CD4-positive, alpha-beta T cell treated with Interleukin-10 for 1 hour (primary cell): ENCODE data around the gene DDX19B.

Experiments used
- DNase-seq: peaks from one replicate; pipeline ENCODE4 v3.0.0-alpha.2; 2020

Gene DDX19B

GRCh38 chr16:70364399-70364798 lies 65.4 kb downstream of the DDX19B start:
- no peak for DNase-seq

- peak; percentile 62 for DNase-seq
Measured at GRCh38 chr16:70370145-70370544, 71.2 kb downstream of the DDX19B start.

DNA sequence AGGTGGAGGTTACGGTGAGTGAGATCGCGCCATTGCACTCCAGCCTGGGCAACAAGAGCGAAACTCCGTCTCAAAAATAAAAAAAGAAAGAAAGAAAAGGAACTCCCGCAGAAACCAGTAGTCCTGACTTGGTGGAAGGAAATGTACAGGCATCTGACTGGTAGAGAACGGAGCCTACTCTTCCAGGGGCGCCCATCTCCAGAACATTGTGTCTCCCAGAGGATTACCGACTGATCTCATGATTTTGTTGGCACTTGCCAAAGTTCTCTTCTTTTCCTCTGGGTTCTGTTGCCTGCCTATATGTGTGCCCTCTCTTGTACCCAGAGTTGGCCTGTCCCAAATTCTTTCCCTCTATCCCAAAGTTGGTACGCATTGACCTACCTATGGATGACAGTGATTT lies 71.9 kb downstream of the DDX19B start:
- DNase-seq, result no peak

GRCh38 chr16:70372921-70373728 lies 74.1 kb downstream of the DDX19B start:
- no peak for DNase-seq

- DNase-seq, result no peak
Measured at GRCh38 chr16:70374213-70374612, 75.2 kb downstream of the DDX19B start.

GRCh38 chr16:70375636-70376611 lies 76.9 kb downstream of the DDX19B start:
- no peak for DNase-seq

- no peak for DNase-seq
Measured at GRCh38 chr16:70377782-70378181, 78.8 kb downstream of the DDX19B start.

DNA sequence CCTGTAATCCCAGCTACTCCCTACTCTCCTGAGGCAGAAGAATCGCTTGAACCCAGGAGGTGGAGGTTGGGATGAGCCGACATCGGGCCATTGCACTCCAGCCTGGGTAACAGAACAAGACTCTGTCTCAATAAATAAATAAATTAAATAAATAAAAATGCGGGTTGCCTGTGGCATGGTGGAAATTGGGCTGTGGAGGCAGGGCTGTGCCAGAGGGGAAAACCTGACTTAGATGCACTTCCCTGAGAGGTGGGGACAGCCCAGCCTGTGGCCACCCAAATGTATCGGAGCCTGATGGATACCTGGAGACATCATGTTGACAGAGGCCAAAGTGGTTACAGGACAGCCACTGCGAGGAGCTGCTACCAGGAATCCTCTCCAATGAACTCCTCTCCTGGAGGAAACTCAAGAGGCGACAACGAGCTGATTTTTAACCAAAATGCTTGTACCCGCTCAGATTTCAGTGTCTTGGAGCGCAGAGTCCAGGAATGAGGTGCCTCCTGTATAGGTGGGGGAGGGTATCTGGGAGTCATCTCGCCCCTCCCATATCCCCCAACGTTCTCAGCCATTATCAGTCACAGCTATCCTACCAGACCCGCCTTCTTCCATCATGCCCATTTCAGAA lies 80.0 kb downstream of the DDX19B start:
- no peak for DNase-seq

GRCh38 chr16:70380248-70380918 lies 81.4 kb downstream of the DDX19B start:
- peak; percentile 59 for DNase-seq

GRCh38 chr16:70380919-70381603 lies 82.1 kb downstream of the DDX19B start:
- DNase-seq, result peak; percentile 97

DNA sequence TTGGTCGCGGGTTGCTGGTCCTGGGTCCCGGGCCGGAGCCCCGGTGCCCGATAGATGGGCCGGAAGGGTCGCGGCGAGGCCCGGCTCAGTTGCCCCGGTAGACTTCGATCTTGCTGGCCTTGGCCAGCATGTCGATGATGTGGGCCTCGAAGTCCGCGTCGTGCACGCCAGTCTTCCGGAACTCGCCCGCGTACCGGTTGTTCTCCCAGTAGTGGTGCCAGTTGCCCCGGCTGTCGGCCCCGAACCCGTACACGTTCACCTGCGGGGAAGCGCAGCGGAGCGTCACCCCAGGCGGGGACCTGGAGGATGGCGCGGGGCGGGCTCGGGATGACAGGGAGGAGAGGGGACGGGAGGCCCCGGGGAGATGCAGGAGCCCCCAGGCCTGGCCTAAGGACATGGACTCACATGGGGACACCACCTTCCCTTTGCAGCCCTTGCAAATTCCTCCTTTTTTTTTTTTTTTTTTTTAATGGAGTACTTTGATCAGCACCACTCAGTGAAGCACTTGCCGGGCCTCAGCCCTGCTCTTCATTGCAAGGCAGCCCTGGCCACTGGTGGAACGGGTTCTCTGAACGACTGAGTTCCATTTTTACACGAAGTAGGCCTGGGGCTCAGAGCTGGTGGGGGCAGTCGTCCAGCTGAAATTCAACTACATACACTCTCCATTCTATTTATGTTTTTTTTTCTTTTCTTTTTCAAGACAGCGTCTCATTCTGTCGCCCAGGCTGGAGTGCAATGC lies 82.8 kb downstream of the DDX19B start:
- no peak for DNase-seq

DNA sequence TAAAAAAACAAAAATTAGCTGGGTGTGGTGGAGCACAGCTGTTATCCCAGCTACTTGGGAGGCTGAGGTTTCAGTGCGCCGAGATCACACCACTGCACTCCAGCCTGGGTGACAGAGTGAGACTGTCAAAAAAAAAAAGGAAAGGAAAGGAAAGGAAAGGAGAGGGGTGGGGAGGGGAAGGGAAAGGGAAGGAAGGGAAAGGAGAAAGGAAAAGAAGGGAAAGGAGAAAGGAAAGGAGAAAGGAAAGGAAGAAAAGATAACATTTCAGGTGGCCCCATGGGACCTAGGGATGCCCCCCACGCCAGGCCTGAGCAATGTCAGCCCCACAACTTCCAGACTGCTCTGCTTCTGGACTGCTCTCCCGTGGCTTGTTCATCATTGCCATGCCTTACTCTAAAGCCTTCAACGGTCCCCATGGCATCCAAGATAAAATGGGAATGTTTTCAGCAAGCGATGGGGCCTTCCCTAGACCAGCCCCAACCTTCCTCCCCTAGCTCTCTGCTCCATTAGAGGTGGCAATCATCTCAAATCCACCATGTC lies 84.5 kb downstream of the DDX19B start:
- no peak for DNase-seq
